K562 (cell line): ENCODE data around the gene ZNF219. TPM values are rescaled to one million over a fixed set of nuclear protein-coding genes. Genes with fewer than 3 reads are reported as not detected.

Source experiments
- ATAC-seq: fragments of 200-7000 bp; cut with Tn5 transposase; 3 replicates; pipeline ENCODE4 v1.9.1; 2020; ENCODE audit warnings: moderate library complexity
- BruUV-seq: library from RNA; stranded (reverse); fragments of 400-500 nt; replicated peaks from 2 replicates; lab custom pipeline; 2021; lab: Mats Ljungman, UMichigan
- CTCF ChIA-PET: fragments of 300-600 bp; formaldehyde crosslinking; extraction: SDS; loops from one replicate; lab custom pipeline; 2021; ENCODE audit warnings: low intra/inter-chr PET ratio; lab: Yijun Ruan, JAX
- POLR2A ChIA-PET: fragments of 300-600, 350-650 bp; sonication (Branson Sonifier 250); formaldehyde crosslinking; extraction: SDS; loops from one replicate; lab custom pipeline; 2021; ENCODE audit warnings: antibody characterized with exemption, inconsistent platforms; lab: Yijun Ruan, JAX
- DNase-seq, 4 experiments: peaks; one replicate each; pipeline versions ENCODE4 v3.0.0 to v3.0.0-alpha.2; 2011 to 2018; ENCODE audit warnings: low spot score in 3 of 4, mixed read lengths in 3 of 4; ENCODE audit errors: extremely low read depth in 1 of 4
- FAIRE-seq: peaks from 2 replicates; lab custom pipeline; 2011; peaks lifted over from hg19 to GRCh38; lab: Jason Lieb, UNC
- H2AFZ ChIP-seq: 2 replicates; pipeline ENCODE4 v1.6.0; 2011; ENCODE audit warnings: low read depth, low read length, control low read depth, inconsistent platforms
- H3K27ac ChIP-seq: fragments of 200-600 bp; 3 replicates; pipeline ENCODE4 v1.8.0; 2011; ENCODE audit warnings: low read depth, mild to moderate bottlenecking, control low read depth, inconsistent platforms, low read length, moderate library complexity, mixed read lengths; ENCODE audit errors: extremely low read depth
- H3K27me3 ChIP-seq, 2 experiments: fragments of 300-600 bp in 1 of 2; 2 replicates in 1 of 2; 3 replicates in 1 of 2; pipeline versions ENCODE4 v1.6.0 to v1.8.0; 2011; ENCODE audit warnings: inconsistent platforms in 2 of 2, low read length in 2 of 2, mild to moderate bottlenecking in 1 of 2, mixed read lengths in 1 of 2, moderate library complexity in 1 of 2; ENCODE audit not compliant: control insufficient read depth in 2 of 2, insufficient read depth in 2 of 2
- H3K36me3 ChIP-seq: fragments of 300-600 bp; 3 replicates; pipeline ENCODE4 v1.8.0; 2011; ENCODE audit warnings: mild to moderate bottlenecking, low read length, inconsistent platforms; ENCODE audit not compliant: control insufficient read depth, insufficient read depth
- H3K4me1 ChIP-seq, 2 experiments: fragments of 200-600 bp in 1 of 2; replicated peaks in 1 of 2; 2 replicates in 1 of 2; 3 replicates in 1 of 2; pipeline versions ENCODE4 v1.5.1 to v1.8.0; 2011; ENCODE audit warnings: inconsistent platforms in 2 of 2, low read length in 2 of 2, mild to moderate bottlenecking in 1 of 2, mixed read lengths in 1 of 2, moderate library complexity in 1 of 2; ENCODE audit not compliant: control insufficient read depth in 2 of 2, insufficient read depth in 2 of 2
- H3K4me2 ChIP-seq: 2 replicates; pipeline ENCODE4 v1.6.1; 2011; ENCODE audit warnings: low read length, control low read depth, inconsistent platforms, mixed read lengths; ENCODE audit not compliant: insufficient read depth
- H3K4me3 ChIP-seq: fragments of 200-600 bp; sonication (generic), shearing (Covaris generic); 2 replicates; pipeline ENCODE4 v1.5.1; 2016; ENCODE audit warnings: control low read depth, inconsistent platforms
- H3K79me2 ChIP-seq: fragments of 200-600 bp; 3 replicates; pipeline ENCODE4 v1.8.0; 2011; ENCODE audit warnings: low read length, inconsistent platforms; ENCODE audit not compliant: control insufficient read depth, insufficient read depth
- H3K9ac ChIP-seq, 2 experiments: 2 replicates each; pipeline versions ENCODE4 v1.6.0 to v1.6.1; 2011; ENCODE audit warnings: low read depth in 2 of 2, low read length in 2 of 2, control low read depth in 1 of 2, inconsistent platforms in 1 of 2, mild to moderate bottlenecking in 1 of 2, mixed read lengths in 1 of 2; ENCODE audit not compliant: insufficient read depth in 1 of 2
- H3K9me1 ChIP-seq: one replicate; pipeline ENCODE4 v1.6.0; 2011; ENCODE audit warnings: inconsistent platforms, mild to moderate bottlenecking, low read length, moderate library complexity; ENCODE audit not compliant: control insufficient read depth, insufficient read depth
- H3K9me3 ChIP-seq: replicated peaks from 2 replicates; pipeline ENCODE4 v1.5.1; 2011; ENCODE audit warnings: low read depth, low read length, inconsistent platforms; ENCODE audit not compliant: control insufficient read depth, insufficient read depth
- H4K20me1 ChIP-seq: replicated peaks from 2 replicates; pipeline ENCODE4 v1.6.1; 2011; ENCODE audit warnings: low read length, inconsistent platforms, mixed read lengths; ENCODE audit not compliant: control insufficient read depth, insufficient read depth
- ZNF699 ChIP-seq: fragments of 250-450 bp; sonication (Bioruptor Pico); IDR thresholded peaks from 2 replicates; pipeline ENCODE4 v1.8.0; 2021; ENCODE audit warnings: mild to moderate bottlenecking, moderate library complexity; ENCODE audit not compliant: insufficient replicate concordance
- WGBS: fragments of 100-300 bp; shearing (Covaris generic); methylation state at CpG from one replicate; pipeline ENCODE4 v1.1.6; 2016; ENCODE audit warnings: low coverage, mixed read lengths; ENCODE audit not compliant: insufficient coverage; ENCODE audit errors: missing lambda C conversion rate; 5-methylcytosine and 5-hydroxymethylcytosine counted together
- in situ Hi-C: fragments of 300-500 bp; cut with MboI; formaldehyde crosslinking; loops from 4 replicates; pipeline ENCODE4 v1.15.0; 2018; ENCODE audit warnings: inconsistent platforms, mixed read lengths
- intact Hi-C: fragments of 100-400 bp; cut with micrococcal nuclease; formaldehyde crosslinking; loops from 2 replicates; pipeline ENCODE4 v1.14.2; 2022
- polyA plus RNA-seq, 8 experiments: library from polyadenylated mRNA; depleted of rRNA in 4 of 8; stranded (reverse) in 5 of 8; unstranded in 3 of 8; fragments of >200 nt; fragmentation: Nextera tagmentation in 2 of 8; fragmentation: Illumina TruSeq in 1 of 8; extraction: Ambion mirVana in 2 of 8; extraction: Trizol in 1 of 8; gene quantifications; 2 replicates each; pipeline versions ENCODE4 v1.2.1 to v1.2.3, GENCODE V29; 2011 to 2014; ENCODE audit warnings: inconsistent platforms in 1 of 8, missing spikeins in 1 of 8
- total RNA-seq, 7 experiments: library from RNA; depleted of rRNA in 6 of 7; stranded (reverse); fragments of >200 nt in 6 of 7; fragmentation: Illumina TruSeq in 2 of 7; extraction: Trizol in 2 of 7; gene quantifications; 2 replicates each; pipeline versions ENCODE4 v1.2.1 to v1.2.3, GENCODE V29; 2011 to 2021; ENCODE audit warnings: low replicate concordance in 1 of 7
- TF ChIP-seq, protein P1 (sequence below): fragments of 450-650 bp; IDR thresholded peaks from 2 replicates; pipeline ENCODE4 v1.6.1; 2018; ENCODE audit not compliant: partially characterized antibody

ZNF219 gene
- total and polyA plus RNA-seq, 9 of the 15 experiments (the other 6 are each of a cell fraction or from before 2014, with no cell fraction given): 0.29 to 10.6 (median 2.8) TPM

DNA sequence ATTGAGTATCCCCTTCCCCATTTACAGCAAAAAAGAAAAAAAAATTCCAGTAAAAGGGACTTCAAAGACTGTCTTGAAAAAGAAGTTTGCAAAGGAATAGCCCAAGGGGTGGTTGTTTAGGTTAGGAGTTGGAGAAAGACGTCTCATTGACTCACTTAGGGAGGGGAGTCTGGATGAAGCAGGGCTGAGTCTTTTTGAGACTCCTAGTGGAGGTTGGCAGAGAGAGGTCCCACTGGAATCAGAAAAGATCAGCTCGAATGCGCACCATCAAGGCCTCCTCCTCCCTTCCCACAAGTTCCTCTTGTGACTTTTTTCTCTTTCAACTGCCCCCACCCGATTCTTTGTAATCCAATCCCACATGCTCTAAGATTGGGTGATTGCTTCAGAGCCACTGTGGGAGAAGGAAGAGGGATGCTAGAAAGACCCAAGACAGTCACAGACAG is 26.4 kb downstream of the ZNF219 start:
- H4K20me1 ChIP-seq: no peaks in the 10 kb centered on the region
- H3K79me2 ChIP-seq: no peaks in the 10 kb centered on the region; the same call in 2 of the 3 replicates
- CTCF ChIA-PET: no interaction called here
- in situ Hi-C loops (no loop called here), intact Hi-C loops (no loop called here)
- peaks cover 2 to 41% of the 10 kb centered on the region in 2 experiments; a peak in 3 of 5 replicates for H3K4me1 ChIP-seq
- H3K36me3 ChIP-seq: no peaks in the 10 kb centered on the region
- no peak overlapping the region for H3K4me3 ChIP-seq
- H3K9me3 ChIP-seq: no peaks in the 10 kb centered on the region
- WGBS: 6% methylated on average over 2 of the region's 4 CpGs
- H2AFZ ChIP-seq: peak overlapping the region; percentile 60; the same call in 1 of the 2 replicates
- no peak overlapping the region for H3K27ac ChIP-seq
- no peak overlapping the region for H3K4me2 ChIP-seq
- ATAC-seq: no peak
- no peak for FAIRE-seq
- TF ChIP-seq ZNF699 (CRISPR knock-in tag): no peak
- TF ChIP-seq, protein P1, sequence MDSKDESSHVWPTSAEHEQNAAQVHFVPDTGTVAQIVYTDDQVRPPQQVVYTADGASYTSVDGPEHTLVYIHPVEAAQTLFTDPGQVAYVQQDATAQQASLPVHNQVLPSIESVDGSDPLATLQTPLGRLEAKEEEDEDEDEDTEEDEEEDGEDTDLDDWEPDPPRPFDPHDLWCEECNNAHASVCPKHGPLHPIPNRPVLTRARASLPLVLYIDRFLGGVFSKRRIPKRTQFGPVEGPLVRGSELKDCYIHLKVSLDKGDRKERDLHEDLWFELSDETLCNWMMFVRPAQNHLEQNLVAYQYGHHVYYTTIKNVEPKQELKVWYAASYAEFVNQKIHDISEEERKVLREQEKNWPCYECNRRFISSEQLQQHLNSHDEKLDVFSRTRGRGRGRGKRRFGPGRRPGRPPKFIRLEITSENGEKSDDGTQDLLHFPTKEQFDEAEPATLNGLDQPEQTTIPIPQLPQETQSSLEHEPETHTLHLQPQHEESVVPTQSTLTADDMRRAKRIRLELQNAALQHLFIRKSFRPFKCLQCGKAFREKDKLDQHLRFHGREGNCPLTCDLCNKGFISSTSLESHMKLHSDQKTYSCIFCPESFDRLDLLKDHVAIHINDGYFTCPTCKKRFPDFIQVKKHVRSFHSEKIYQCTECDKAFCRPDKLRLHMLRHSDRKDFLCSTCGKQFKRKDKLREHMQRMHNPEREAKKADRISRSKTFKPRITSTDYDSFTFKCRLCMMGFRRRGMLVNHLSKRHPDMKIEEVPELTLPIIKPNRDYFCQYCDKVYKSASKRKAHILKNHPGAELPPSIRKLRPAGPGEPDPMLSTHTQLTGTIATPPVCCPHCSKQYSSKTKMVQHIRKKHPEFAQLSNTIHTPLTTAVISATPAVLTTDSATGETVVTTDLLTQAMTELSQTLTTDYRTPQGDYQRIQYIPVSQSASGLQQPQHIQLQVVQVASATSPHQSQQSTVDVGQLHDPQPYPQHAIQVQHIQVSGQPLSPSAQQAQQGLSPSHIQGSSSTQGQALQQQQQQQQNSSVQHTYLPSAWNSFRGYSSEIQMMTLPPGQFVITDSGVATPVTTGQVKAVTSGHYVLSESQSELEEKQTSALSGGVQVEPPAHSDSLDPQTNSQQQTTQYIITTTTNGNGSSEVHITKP: peak; percentile 85
- TSS peak; percentile 36 for BruUV-seq
- peak in 1 of 4 experiments; percentile 24 for DNase-seq
- no peaks in the 10 kb centered on the region for H3K9me1 ChIP-seq
- POLR2A ChIA-PET: interaction anchor here (0.7 to 2.0 kb wide), 4 partner anchors 12 to 24 kb away, joined by 3 to 6 read pairs (median 4); no protein-coding TSS in a partner anchor
- no peak overlapping the region for H3K9ac ChIP-seq
- H3K27me3 ChIP-seq: no peaks in the 10 kb centered on the region
